Astrocyte (in vitro differentiated cells and primary cell): ENCODE data around the gene ABCC9.

Experiments
- CTCF ChIP-seq: IDR thresholded peaks from 2 replicates; pipeline ENCODE4 v1.5.1; 2011; ENCODE audit warnings: low read depth, mild to moderate bottlenecking, inconsistent platforms, low read length, moderate library complexity; ENCODE audit not compliant: insufficient read depth
- EZH2 ChIP-seq: IDR thresholded peaks from 2 replicates; pipeline ENCODE4 v1.6.1; 2012; ENCODE audit warnings: mild to moderate bottlenecking, low read length, inconsistent platforms; ENCODE audit not compliant: insufficient read depth

- TF ChIP-seq EZH2 (no peak), CTCF (no peak)
Measured at GRCh38 chr12:21759737-21760136, 181.5 kb downstream of the ABCC9 start.
